ENCODE data around the gene CLRN1. TPM values are rescaled to one million over a fixed set of nuclear protein-coding genes. Genes with fewer than 3 reads are reported as not detected.

Gene CLRN1
- total RNA-seq, 4 donors from 2014 or later = not detected

DNA sequence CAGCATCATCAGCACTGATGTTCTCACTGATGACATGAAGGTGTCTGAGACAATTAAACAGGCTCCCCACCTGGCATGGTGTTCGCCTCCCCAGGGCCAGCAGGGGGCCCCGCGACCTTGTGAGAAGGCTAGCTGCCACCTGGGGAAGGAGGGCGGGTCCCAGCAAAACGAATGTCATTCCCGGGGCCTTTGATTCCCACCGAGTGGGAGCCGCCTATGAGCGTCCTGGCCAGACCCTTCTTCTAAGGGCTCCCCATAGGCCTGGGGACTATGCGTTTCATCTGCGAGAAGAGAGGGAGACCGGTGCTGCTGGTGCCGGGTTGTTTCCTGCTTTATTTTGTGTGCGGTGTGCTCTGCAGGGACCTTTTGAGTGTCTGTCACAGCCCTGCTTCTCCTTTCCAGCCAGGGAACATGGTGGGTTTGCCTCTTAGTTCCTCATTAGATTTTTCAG is 46.8 kb downstream of the CLRN1 start:
- WGBS, 2 donors = 5 to 11% methylated on average over 8 to 14 of the region's 14 CpGs
- H3K4me3 ChIP-seq (replicated peaks in 1 of 3) = no peak overlapping the region
- no peak overlapping the region for H3K27ac ChIP-seq
- peak; percentile 63 to 68 for DNase-seq
- TF ChIP-seq, protein P1, sequence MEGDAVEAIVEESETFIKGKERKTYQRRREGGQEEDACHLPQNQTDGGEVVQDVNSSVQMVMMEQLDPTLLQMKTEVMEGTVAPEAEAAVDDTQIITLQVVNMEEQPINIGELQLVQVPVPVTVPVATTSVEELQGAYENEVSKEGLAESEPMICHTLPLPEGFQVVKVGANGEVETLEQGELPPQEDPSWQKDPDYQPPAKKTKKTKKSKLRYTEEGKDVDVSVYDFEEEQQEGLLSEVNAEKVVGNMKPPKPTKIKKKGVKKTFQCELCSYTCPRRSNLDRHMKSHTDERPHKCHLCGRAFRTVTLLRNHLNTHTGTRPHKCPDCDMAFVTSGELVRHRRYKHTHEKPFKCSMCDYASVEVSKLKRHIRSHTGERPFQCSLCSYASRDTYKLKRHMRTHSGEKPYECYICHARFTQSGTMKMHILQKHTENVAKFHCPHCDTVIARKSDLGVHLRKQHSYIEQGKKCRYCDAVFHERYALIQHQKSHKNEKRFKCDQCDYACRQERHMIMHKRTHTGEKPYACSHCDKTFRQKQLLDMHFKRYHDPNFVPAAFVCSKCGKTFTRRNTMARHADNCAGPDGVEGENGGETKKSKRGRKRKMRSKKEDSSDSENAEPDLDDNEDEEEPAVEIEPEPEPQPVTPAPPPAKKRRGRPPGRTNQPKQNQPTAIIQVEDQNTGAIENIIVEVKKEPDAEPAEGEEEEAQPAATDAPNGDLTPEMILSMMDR (IDR thresholded peaks at IDR 0.05) = peak in 5 of 6 experiments; percentile 24 to 74 (median 68)
- no peak for TF ChIP-seq POLR2A (IDR thresholded peaks at IDR 0.05)
- no peaks in the 10 kb centered on the region for H3K36me3 ChIP-seq
- peaks cover 0 to 4% of the 10 kb centered on the region in 2 donors for H3K4me1 ChIP-seq
- no peaks in the 10 kb centered on the region for H3K9me3 ChIP-seq
- intact Hi-C loops (cut with DNase I) = loop anchor here (5.0 kb wide), 1 partner anchor 222 kb away; no protein-coding TSS in a partner anchor
- H3K27me3 ChIP-seq = no peaks in the 10 kb centered on the region

DNA sequence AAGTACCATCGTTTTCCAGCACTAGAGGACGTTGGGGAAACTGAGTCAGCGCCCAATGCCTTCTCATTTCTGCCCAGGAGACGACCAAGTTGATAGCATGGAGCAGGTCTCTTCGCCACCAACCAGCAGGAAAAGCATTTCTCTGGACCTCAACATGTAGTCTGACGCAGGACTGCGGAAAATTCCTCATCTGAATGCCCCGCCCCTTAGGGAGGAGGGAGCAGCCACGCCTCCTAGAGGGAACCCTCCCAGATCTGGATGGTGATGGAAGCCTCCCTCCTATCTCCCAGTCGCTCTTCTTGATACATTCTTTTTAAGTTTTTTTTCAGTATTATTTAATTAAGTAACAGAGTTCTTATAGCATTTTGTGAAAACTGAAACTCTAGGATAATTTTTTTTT is 49.9 kb downstream of the CLRN1 start:
- DNase-seq = no peak
- H3K27ac ChIP-seq = no peak overlapping the region
- H3K27me3 ChIP-seq = no peaks in the 10 kb centered on the region
- H3K4me3 ChIP-seq (replicated peaks in 1 of 3) = no peak overlapping the region
- H3K4me1 ChIP-seq = no peaks in the 10 kb centered on the region
- no peaks in the 10 kb centered on the region for H3K36me3 ChIP-seq
- 72 to 84% methylated on average over 10 of the region's 10 CpGs for WGBS, 2 donors
- TF ChIP-seq POLR2A (IDR thresholded peaks at IDR 0.05) = no peak
- TF ChIP-seq, protein P1 (IDR thresholded peaks at IDR 0.05) = no peak
- no peaks in the 10 kb centered on the region for H3K9me3 ChIP-seq
- intact Hi-C loops (cut with DNase I) = no loop called here

DNA sequence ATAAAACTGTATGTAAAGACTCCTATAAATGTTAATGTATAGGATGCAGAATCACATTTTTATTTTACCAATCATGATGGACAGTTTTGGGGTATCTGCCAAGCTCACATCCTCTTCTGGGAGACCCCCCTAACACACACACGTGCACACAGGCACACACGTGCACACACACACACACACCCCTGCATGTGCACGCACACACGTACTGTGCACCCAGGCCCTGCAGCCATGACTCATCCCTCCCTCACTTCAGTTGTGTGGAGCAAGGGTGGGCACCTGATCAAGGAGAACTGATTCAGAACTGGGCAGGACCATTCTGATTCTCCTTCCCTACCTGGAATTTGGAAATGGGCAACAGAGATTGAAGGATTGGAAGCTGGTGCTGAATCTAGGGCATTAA is 51.3 kb downstream of the CLRN1 start:
- no peak overlapping the region for H3K27ac ChIP-seq
- no peaks in the 10 kb centered on the region for H3K27me3 ChIP-seq
- DNase-seq = no peak
- TF ChIP-seq, protein P1 (IDR thresholded peaks at IDR 0.05) = no peak
- TF ChIP-seq POLR2A (IDR thresholded peaks at IDR 0.05) = no peak
- H3K4me1 ChIP-seq = no peaks in the 10 kb centered on the region
- H3K36me3 ChIP-seq = no peaks in the 10 kb centered on the region
- no peak overlapping the region for H3K4me3 ChIP-seq (replicated peaks in 1 of 3)
- WGBS, 2 donors = 92% methylated on average over 4 of the region's 4 CpGs
- intact Hi-C loops (cut with DNase I) = no loop called here
- H3K9me3 ChIP-seq = no peaks in the 10 kb centered on the region

DNA sequence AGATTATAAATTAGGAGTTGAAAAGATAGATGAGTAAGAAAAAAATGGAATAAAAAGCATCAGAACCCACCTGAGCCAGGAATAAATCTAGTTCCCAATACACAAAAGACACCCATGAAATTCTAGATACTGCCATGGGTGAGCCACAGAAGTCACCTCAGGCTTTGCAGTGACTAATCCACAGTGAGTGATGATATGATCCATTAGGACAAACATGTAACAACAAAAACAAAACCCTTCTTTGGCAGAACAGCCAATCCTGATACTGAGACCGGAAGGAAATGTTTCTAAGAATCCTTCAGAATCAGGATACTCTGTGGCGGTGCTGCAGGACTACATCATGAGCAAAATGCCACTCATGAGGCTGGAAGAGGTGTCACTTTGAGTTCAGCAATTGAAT is 52.3 kb downstream of the CLRN1 start:
- WGBS, 2 donors = 77% methylated on average over 2 of the region's 2 CpGs
- no peaks in the 10 kb centered on the region for H3K36me3 ChIP-seq
- H3K9me3 ChIP-seq = no peaks in the 10 kb centered on the region
- H3K27ac ChIP-seq = no peak overlapping the region
- H3K27me3 ChIP-seq = no peaks in the 10 kb centered on the region
- DNase-seq = no peak
- no peaks in the 10 kb centered on the region for H3K4me1 ChIP-seq
- no peak for TF ChIP-seq POLR2A (IDR thresholded peaks at IDR 0.05)
- no peak overlapping the region for H3K4me3 ChIP-seq (replicated peaks in 1 of 3)
- intact Hi-C loops (cut with DNase I) = no loop called here

DNA sequence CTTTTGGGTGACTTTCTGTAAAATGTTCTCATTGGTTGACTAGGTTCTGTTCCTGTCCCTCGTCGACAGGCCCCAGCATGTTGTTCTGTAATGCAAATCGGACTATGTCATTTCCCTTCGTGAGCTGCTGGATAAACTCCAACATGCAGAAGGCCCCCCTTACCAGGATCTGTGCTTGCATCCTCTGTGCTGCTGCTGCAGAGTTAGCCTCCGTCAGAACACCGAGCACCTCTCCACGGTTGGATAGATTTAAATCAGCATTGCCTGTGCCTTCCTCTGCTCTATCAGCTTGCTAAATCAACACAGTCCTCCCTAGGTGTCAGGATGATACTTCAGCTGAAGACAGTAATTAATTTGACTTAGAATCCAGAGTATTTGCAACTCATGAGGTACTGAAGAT is 54.6 kb downstream of the CLRN1 start:
- Histone ChIP-seq H3K4me3 (replicated peaks in 1 of 3) (no peak overlapping the region), H3K27me3 (no peaks in the 10 kb centered on the region), H3K4me1 (no peaks in the 10 kb centered on the region), H3K36me3 (no peaks in the 10 kb centered on the region), H3K9me3 (no peaks in the 10 kb centered on the region), H3K27ac (no peak overlapping the region)
- WGBS, 2 donors = 17 to 31% methylated on average over 7 of the region's 7 CpGs
- TF ChIP-seq, protein P1 (IDR thresholded peaks at IDR 0.05) = no peak
- TF ChIP-seq POLR2A (IDR thresholded peaks at IDR 0.05) = no peak
- intact Hi-C loops (cut with DNase I) = no loop called here
- no peak for DNase-seq

All from thyroid gland (tissue), 4 donors.